ENCODE results near the gene SNUPN.
A peak's percentile ranks its signal among the peaks of the same experiment; 100 is the strongest.

The SNUPN gene

GRCh38 chr15:75625542-75626347 is at the start of gene SNUPN:
Gene SNUPN (minus strand): TSS chr15:75625725. CDS start chr15:75621051, 4,674 bp downstream.
- peak within 1 kb of the TSS; percentile 99 for H3K4me3 ChIP-seq
- in situ Hi-C loops (cut with MboI; ENCODE audit: low sequenced_read_pairs) = no loop called here
- H3K27me3 ChIP-seq (ENCODE audit: low read depth) = no peaks in the 10 kb centered on the region
- H3K4me1 ChIP-seq = peaks cover 8% of the 10 kb centered on the region
- DNase-seq (ENCODE audit: low spot score in 2 of 2) = peak; percentile 99 to 100
- no peaks in the 10 kb centered on the region for H3K9me3 ChIP-seq
- H3K36me3 ChIP-seq (replicated peaks) = peaks cover 6% of the 10 kb centered on the region; the same call in 1 of the 2 replicates

- in situ Hi-C loops (cut with MboI; ENCODE audit: low sequenced_read_pairs) = no loop called here
- peaks cover 8% of the 10 kb centered on the region for H3K4me1 ChIP-seq
These were observed 48.8 kb upstream of the SNUPN start for GRCh38 chr15:75674366-75674765.

GRCh38 chr15:75673426-75674235 is 48.1 kb upstream of the SNUPN start:
- no peaks in the 10 kb centered on the region for H3K9me3 ChIP-seq
- H3K4me3 ChIP-seq = no peak overlapping the region
- DNase-seq (ENCODE audit: low spot score in 2 of 2) = no peak
- H3K4me1 ChIP-seq = peaks cover 8% of the 10 kb centered on the region
- H3K36me3 ChIP-seq (replicated peaks) = no peaks in the 10 kb centered on the region
- H3K27me3 ChIP-seq (ENCODE audit: low read depth) = no peaks in the 10 kb centered on the region
- in situ Hi-C loops (cut with MboI; ENCODE audit: low sequenced_read_pairs) = no loop called here

More at GRCh38 chr15:75674366-75674765, 48.8 kb upstream of the SNUPN start:
- H3K27me3 ChIP-seq (ENCODE audit: low read depth) = no peaks in the 10 kb centered on the region
- H3K4me3 ChIP-seq = no peak overlapping the region
- H3K36me3 ChIP-seq (replicated peaks) = no peaks in the 10 kb centered on the region
- DNase-seq (ENCODE audit: low spot score in 2 of 2) = no peak
- no peaks in the 10 kb centered on the region for H3K9me3 ChIP-seq

- in situ Hi-C loops (cut with MboI; ENCODE audit: low sequenced_read_pairs) = no loop called here
- no peaks in the 10 kb centered on the region for H3K9me3 ChIP-seq
These were observed 47.3 kb upstream of the SNUPN start for GRCh38 chr15:75672646-75673425.

GRCh38 chr15:75671730-75672602 is 46.4 kb upstream of the SNUPN start:
- DNase-seq (ENCODE audit: low spot score in 2 of 2) = no peak
- peaks cover 8% of the 10 kb centered on the region for H3K4me1 ChIP-seq
- H3K4me3 ChIP-seq = no peak overlapping the region

More at GRCh38 chr15:75672646-75673425, 47.3 kb upstream of the SNUPN start:
- Histone ChIP-seq H3K4me1 (peaks cover 8% of the 10 kb centered on the region), H3K36me3 (replicated peaks) (no peaks in the 10 kb centered on the region), H3K4me3 (no peak overlapping the region), H3K27me3 (ENCODE audit: low read depth) (no peaks in the 10 kb centered on the region)
- DNase-seq (ENCODE audit: low spot score in 2 of 2) = peak; percentile 58 to 65

GRCh38 chr15:75669879-75670212 is 44.3 kb upstream of the SNUPN start:
- peaks cover 8% of the 10 kb centered on the region for H3K4me1 ChIP-seq
- H3K4me3 ChIP-seq = no peak overlapping the region
- in situ Hi-C loops (cut with MboI; ENCODE audit: low sequenced_read_pairs) = no loop called here
- H3K36me3 ChIP-seq (replicated peaks) = no peaks in the 10 kb centered on the region
- H3K9me3 ChIP-seq = no peaks in the 10 kb centered on the region
- DNase-seq (ENCODE audit: low spot score in 2 of 2) = no peak
- H3K27me3 ChIP-seq (ENCODE audit: low read depth) = no peaks in the 10 kb centered on the region

More at GRCh38 chr15:75671730-75672602, 46.4 kb upstream of the SNUPN start:
- no peaks in the 10 kb centered on the region for H3K27me3 ChIP-seq (ENCODE audit: low read depth)
- no peaks in the 10 kb centered on the region for H3K9me3 ChIP-seq
- in situ Hi-C loops (cut with MboI; ENCODE audit: low sequenced_read_pairs) = no loop called here
- H3K36me3 ChIP-seq (replicated peaks) = no peaks in the 10 kb centered on the region

GRCh38 chr15:75669191-75669878 is 43.8 kb upstream of the SNUPN start:
- Histone ChIP-seq H3K36me3 (replicated peaks) (no peaks in the 10 kb centered on the region), H3K27me3 (ENCODE audit: low read depth) (no peaks in the 10 kb centered on the region), H3K9me3 (no peaks in the 10 kb centered on the region), H3K4me3 (no peak overlapping the region), H3K4me1 (peaks cover 8% of the 10 kb centered on the region)
- no peak for DNase-seq (ENCODE audit: low spot score in 2 of 2)
- in situ Hi-C loops (cut with MboI; ENCODE audit: low sequenced_read_pairs) = no loop called here

GRCh38 chr15:75666823-75667501 is 41.4 kb upstream of the SNUPN start:
- DNase-seq (ENCODE audit: low spot score in 2 of 2) = no peak
- Histone ChIP-seq H3K27me3 (ENCODE audit: low read depth) (no peaks in the 10 kb centered on the region), H3K9me3 (no peaks in the 10 kb centered on the region), H3K4me3 (no peak overlapping the region), H3K4me1 (no peaks in the 10 kb centered on the region), H3K36me3 (replicated peaks) (no peaks in the 10 kb centered on the region)
- in situ Hi-C loops (cut with MboI; ENCODE audit: low sequenced_read_pairs) = no loop called here

GRCh38 chr15:75663931-75664421 is 38.5 kb upstream of the SNUPN start:
- DNase-seq (ENCODE audit: low spot score in 2 of 2) = no peak
- H3K9me3 ChIP-seq = no peaks in the 10 kb centered on the region
- peaks cover 7% of the 10 kb centered on the region; the same call in 1 of the 2 replicates for H3K36me3 ChIP-seq (replicated peaks)
- H3K27me3 ChIP-seq (ENCODE audit: low read depth) = no peaks in the 10 kb centered on the region
- H3K4me3 ChIP-seq = no peak overlapping the region
- in situ Hi-C loops (cut with MboI; ENCODE audit: low sequenced_read_pairs) = no loop called here
- no peaks in the 10 kb centered on the region for H3K4me1 ChIP-seq

GRCh38 chr15:75662823-75663519 is 37.4 kb upstream of the SNUPN start:
- in situ Hi-C loops (cut with MboI; ENCODE audit: low sequenced_read_pairs) = no loop called here
- Histone ChIP-seq H3K27me3 (ENCODE audit: low read depth) (no peaks in the 10 kb centered on the region), H3K9me3 (no peaks in the 10 kb centered on the region), H3K4me1 (no peaks in the 10 kb centered on the region), H3K4me3 (no peak overlapping the region), H3K36me3 (replicated peaks) (peaks cover 7% of the 10 kb centered on the region; the same call in 1 of the 2 replicates)
- DNase-seq (ENCODE audit: low spot score in 2 of 2) = no peak

- H3K36me3 ChIP-seq (replicated peaks) = peaks cover 13% of the 10 kb centered on the region; the same call in 1 of the 2 replicates
- H3K4me3 ChIP-seq = no peak overlapping the region
- in situ Hi-C loops (cut with MboI; ENCODE audit: low sequenced_read_pairs) = no loop called here
- H3K27me3 ChIP-seq (ENCODE audit: low read depth) = no peaks in the 10 kb centered on the region
- no peaks in the 10 kb centered on the region for H3K4me1 ChIP-seq
- DNase-seq (ENCODE audit: low spot score in 2 of 2) = no peak
- no peaks in the 10 kb centered on the region for H3K9me3 ChIP-seq
These were observed 36.2 kb upstream of the SNUPN start for GRCh38 chr15:75661756-75662140.

All from HAP-1 (cell line).